ENCODE measurements around the gene PIGH.

Gene PIGH

GRCh38 chr14:67620217-67620785 lies 20.2 kb upstream of the PIGH start:
- POLR2A ChIA-PET = no interaction called here
- CTCF ChIA-PET = interaction anchor here (0.8 to 8.4 kb wide), 16 partner anchors 8 to 193 kb away, joined by 3 to 269 read pairs (median 4); partner anchors contain the start of gene RDH11
- no peak for DNase-seq (ENCODE audit: low read depth, low spot score)
- peak overlapping the region; percentile 71 for H3K4me3 ChIP-seq (ENCODE audit: low read depth, low read length)
- TF ChIP-seq CTCF (IDR thresholded peaks at IDR 0.05; ENCODE audit: insufficient read depth, low read length, missing control alignments) = no peak

- peak; percentile 14 for TF ChIP-seq CTCF (IDR thresholded peaks at IDR 0.05; ENCODE audit: insufficient read depth, low read length, missing control alignments)
- POLR2A ChIA-PET = no interaction called here
- CTCF ChIA-PET = interaction anchor here (0.7 to 8.4 kb wide), 41 partner anchors 7 to 213 kb away, joined by 3 to 269 read pairs (median 5); partner anchors contain the start of genes PIGH, RDH11, RDH12 and VTI1B
- no peak for DNase-seq (ENCODE audit: low read depth, low spot score)
- H3K4me3 ChIP-seq (ENCODE audit: low read depth, low read length) = peak within 1 kb of the TSS; percentile 71
Measured at GRCh38 chr14:67619446-67620216, 19.6 kb upstream of the PIGH start, which contains the start of gene ARG2. Gene ARG2, plus strand, starts transcription at chr14:67619920. Its CDS starts 58 bp downstream, at chr14:67619978.

GRCh38 chr14:67618617-67619063 lies 18.6 kb upstream of the PIGH start:
- peak; percentile 44 for DNase-seq (ENCODE audit: low read depth, low spot score)
- CTCF ChIA-PET = interaction anchor here (0.7 to 8.4 kb wide), 31 partner anchors 8 to 212 kb away, joined by 3 to 269 read pairs (median 7); partner anchors contain the start of genes PIGH, RDH11, RDH12 and VTI1B
- TF ChIP-seq CTCF (IDR thresholded peaks at IDR 0.05; ENCODE audit: insufficient read depth, low read length, missing control alignments) = peak; percentile 50
- H3K4me3 ChIP-seq (ENCODE audit: low read depth, low read length) = no peak overlapping the region
- POLR2A ChIA-PET = no interaction called here

GRCh38 chr14:67610491-67610890 lies 10.4 kb upstream of the PIGH start:
- POLR2A ChIA-PET = no interaction called here
- DNase-seq (ENCODE audit: low read depth, low spot score) = no peak
- H3K4me3 ChIP-seq (ENCODE audit: low read depth, low read length) = no peak overlapping the region
- CTCF ChIA-PET = interaction anchor here (1.0 to 7.2 kb wide), 5 partner anchors 10 to 57 kb away, joined by 3 to 72 read pairs (median 5); partner anchors contain the start of gene PIGH
- no peak for TF ChIP-seq CTCF (IDR thresholded peaks at IDR 0.05; ENCODE audit: insufficient read depth, low read length, missing control alignments)

- no peak for DNase-seq (ENCODE audit: low read depth, low spot score)
- ChIA-PET CTCF (interaction anchor here (1.0 to 7.2 kb wide), 7 partner anchors 9 to 95 kb away, joined by 3 to 72 read pairs (median 5); partner anchors contain the start of gene PIGH), POLR2A (no interaction called here)
- no peak overlapping the region for H3K4me3 ChIP-seq (ENCODE audit: low read depth, low read length)
- no peak for TF ChIP-seq CTCF (IDR thresholded peaks at IDR 0.05; ENCODE audit: insufficient read depth, low read length, missing control alignments)
Measured at GRCh38 chr14:67609642-67610310, 9.7 kb upstream of the PIGH start.
